GM21619 (cell line): Measurements from ENCODE around the gene BBS12.
"Not testable (repeated sequence)": the region's sequence is repeated elsewhere in the genome, so short reads cannot be mapped to it uniquely, and the experiment has no call there.

ENCODE experiments used
- ATAC-seq: cut with Tn5 transposase; IDR thresholded peaks from one replicate; pipeline ENCODE4 v1.9.1; 2021; ENCODE audit not compliant: unreplicated experiment

The BBS12 gene

DNA sequence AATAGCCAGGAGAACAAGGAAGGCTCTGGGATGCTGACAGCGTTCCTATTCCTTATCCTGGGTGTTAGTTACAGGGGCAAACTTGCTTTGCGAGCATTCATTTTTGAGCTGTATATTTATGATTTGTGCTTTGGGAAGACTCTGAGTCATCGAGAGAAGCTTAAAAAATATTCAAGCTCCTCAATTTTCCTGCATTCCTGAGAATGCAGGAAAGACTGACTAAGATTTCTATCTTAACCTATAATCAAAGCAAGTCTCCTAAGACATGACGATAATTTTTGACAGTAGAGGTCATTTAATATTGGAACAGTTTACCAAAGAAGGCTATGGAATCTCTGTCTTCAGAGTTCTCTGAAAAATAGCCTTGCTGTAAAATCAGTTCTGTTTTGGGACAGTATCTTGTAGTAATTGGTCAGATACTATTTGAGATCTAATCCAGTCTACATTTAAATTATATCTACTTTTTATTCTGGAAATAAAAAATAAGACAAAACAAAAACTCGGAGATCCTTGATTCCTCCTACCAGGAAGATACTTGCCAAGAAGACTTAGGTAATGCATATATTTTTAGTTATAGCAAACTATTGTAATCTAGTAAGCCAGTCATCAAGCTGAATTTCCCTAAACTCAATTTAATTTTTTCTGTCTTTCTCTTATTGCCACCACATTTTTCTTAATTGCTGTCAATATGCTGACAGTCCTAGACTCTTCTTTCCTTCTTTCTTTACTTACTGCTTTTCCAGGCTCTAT lies 31.7 kb downstream of the BBS12 start:
- no peak for ATAC-seq

DNA sequence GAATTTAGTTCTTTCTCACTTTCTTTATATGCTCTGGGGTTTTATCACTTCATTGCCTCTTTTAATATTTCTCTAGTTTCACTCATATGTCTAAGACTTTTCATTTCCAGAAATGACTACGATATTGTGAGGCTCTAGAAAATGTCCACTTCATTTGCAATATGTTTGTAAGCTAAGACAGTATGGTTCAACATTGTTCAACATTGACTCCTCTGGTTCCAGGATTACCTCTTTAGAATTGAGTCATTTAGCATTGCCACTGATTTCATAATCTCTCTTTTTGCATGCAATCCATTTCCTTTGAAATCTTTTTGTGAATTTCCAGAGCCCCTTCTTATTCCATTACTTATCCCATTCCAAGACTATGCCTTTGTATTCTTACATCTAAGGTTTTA lies 32.3 kb downstream of the BBS12 start:
- ATAC-seq, result peak; percentile 90

GRCh38 chr4:122765692-122766352 lies 33.3 kb downstream of the BBS12 start:
- no peak for ATAC-seq

DNA sequence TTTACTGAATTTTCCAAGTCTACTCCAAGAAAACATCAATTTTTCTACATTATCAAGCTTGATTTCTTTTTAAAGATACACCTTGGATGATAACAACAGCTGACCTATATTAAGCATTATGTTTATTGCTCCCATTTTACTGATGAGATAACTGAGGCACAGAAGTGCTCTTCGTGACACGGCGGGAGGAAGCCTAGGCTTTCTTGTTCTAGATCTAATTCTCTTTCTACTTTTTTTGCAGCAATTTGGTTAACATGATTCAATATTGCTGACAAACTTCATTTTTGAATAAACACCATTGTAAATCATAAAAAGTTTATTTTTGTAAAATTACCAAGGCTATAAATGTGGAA lies 33.8 kb downstream of the BBS12 start:
- no peak for ATAC-seq

DNA sequence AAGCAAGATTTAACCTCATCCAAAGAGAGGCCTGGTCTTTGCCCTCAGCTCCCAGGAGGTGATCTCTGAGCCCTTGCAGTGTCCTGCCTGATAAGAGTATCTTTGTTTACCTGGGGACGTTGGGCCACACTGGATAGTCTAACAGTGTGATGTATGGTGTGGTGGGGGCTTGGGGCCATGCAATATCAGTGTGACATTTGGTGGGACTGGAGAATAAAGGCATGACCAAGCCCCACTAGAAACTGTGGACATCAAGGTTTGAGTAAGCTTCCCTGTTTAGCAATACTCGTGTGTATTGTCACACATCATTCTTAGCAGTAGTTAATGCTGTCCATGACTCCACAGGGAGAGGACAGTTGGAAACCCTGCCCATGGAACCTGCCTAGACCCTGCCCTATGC lies 34.4 kb downstream of the BBS12 start:
- ATAC-seq, result no peak

DNA sequence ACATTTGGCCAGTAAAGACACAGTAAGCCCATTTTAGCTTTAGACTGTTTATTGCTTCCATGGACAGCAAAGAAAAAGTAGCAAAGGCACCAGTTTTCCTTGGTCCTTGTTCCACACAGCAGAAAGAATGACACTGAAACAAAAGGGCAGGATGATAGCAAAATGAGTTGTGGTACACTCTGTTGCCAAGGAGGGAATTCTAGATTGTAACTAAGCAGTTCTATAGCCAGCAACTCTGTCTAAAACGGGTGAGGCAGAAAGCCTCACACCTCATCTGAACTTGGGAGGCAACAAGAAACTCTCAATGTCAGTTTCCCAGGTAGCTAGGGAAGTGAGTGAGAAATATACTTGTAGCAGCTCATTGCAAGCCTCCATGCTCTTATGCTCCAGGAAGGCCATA lies 39.2 kb downstream of the BBS12 start:
- no peak for ATAC-seq

DNA sequence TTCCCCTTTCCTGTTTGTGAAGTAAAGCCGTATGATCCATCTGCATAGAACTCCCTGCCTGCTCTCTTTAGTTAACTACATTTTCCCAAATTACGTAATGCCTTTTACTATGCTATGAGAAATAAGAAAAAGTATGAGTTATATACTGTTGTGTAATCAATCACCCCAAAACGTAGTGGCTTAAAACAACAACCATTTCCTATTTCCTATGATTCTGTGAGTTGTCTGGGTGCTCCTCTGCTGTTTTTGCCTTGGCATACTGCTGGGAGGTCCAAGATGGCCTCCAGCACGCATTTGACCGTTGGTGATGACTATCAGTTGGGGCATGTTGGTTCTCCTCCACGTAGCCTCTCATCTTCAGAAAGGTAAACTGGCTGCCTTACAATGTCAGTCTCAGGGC lies 39.8 kb downstream of the BBS12 start:
- no peak for ATAC-seq

DNA sequence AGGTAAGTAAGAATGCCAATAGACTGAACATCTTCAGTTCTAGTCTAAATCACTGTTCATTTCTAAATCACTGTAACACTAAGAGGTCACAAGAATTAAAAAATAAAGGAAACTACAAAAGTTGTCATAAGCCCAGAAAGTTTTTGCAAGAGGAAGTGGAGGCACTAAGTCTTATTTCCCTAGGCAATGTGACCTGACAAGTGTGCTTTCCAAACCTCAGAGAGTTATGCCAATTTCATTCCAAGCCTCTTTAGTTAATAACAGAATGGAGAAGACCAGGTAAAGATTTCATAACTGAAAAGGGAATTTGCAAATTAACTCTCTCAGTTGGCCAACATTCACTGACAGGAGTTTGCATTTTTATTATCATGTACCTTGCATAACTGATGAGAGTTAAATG lies 40.5 kb downstream of the BBS12 start:
- ATAC-seq, result no peak

DNA sequence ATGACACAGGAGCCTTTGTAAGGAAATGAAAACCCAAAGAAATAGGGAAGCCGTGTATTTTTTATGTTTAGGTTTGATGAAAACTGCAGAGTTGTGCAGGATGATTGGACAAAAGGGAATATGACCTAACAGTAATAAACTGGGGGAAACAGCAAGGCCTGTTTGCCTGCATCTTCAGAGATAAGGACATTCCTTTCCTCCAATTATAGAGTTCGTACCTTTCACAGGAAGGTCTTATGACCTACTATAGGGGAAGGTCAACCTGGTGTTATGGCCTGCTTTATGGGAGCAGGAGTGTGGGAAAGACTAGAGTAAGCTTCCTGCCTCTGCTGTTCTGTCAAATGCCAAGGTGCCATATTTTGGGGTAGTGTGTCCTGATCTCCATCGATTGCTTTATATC lies 42.5 kb downstream of the BBS12 start:
- no peak for ATAC-seq

DNA sequence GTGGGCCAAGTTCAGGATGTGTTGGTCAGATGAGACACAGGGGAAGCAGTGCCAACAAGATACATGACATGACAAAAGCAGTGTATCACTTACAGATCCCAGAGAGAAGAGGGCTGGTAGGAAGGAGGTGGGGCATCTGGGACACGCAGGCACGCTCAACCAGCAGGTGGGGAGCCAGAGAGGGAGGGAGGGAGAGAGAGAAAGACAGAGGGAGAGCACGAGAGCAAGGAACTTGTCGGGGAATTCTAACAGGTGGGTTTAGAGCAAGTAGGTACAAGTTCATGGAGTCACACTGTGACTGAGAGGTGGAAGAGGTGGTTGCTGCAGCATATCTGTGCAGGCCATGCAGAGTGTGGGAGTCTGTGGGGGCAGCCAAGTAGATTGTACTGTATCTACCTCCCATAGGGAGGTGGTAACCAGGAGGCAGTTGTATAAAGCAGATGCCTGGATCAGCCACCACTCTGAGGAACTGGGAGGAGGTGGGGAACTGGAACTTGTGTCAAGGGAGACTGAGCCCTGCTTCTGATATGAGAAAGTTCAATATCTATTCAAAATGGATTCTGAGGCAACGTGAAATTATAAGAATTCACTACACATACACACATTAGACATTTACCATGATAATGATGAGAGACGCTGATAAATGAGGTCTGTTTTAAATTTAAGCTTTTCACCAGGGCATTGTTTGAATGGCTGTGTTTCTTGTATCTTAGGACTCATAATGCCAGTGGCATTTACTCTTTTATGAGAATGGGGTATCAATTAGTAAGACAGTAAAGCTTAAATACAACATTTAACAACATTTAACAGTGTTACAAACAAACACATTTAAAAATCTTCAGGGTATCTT lies 43.7 kb downstream of the BBS12 start:
- no peak for ATAC-seq

DNA sequence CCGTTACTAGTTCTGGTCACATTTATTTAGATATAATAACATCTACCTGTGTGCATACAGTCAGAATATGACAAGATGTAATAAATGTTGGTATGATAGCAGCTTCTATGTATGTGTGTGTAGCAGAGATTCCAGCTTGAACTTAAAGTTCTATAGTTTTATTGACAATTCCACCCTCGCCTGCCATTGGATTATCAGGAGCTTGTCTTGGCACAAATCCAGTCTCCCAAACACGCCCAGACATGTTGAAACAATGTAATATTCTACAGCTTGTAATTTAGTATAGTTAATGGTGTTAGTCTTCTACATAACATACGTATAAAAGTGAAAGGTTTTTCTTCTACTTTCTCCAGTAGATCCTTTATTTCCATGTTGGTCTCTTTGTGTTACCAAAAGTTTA lies 44.4 kb downstream of the BBS12 start:
- no peak for ATAC-seq

DNA sequence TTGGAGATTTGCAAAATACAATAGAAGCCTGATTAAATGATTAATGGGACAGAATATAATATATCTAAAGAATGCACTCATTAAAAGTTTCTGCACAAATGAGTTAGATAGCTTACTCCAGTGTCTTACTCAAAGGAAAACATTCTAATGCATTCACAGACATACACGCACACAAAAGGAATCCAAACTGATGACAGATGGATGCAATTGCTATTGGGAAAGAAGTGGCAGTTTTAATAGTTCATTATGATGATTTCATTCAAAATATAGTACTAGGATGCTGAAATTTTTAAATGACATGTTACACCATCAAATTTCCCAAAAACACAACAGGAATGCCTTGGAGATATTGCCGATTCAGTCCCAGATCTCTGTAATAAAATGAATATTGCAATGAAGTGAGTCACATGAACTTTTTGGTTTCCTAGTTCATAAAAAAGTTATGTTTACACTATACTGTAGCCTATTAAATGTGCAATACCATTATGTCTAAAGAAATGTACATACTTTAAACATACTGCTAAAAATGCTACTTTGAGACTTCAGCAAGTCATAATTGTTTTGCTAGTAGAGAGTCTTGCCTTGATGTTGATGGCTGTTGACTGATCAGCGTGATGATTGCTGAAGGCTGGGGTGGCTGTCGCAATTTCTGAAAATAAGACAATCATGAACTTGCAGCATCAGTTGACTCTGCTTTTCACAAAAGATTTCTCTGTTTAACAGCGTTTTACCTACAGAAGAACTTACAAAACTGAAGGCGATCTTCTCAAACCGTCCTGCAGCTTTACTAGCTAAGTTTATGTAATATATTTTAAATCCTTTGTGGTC lies 45.6 kb downstream of the BBS12 start:
- ATAC-seq, result no peak

DNA sequence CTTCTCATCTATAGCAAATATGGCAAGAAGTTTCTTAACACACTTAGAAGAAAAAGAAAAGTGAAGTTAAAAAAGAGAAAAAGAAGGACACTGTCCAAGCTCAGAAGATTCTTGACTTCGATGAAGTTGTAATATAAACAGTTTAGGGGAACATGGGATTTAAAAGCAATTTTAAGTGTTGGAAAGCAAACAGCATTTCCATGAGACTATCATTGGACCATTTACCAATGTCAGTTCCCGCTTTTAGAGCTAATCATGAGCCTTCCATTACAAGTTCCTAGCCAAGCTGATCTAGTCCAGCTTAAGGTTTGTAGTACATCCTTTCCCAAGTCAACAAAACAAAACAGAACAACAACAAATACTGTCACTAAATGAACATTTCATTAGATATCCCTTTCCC lies 49.0 kb downstream of the BBS12 start:
- ATAC-seq, result no peak

- no peak for ATAC-seq
Observed at GRCh38 chr4:122783301-122784215, 51.1 kb downstream of the BBS12 start.

DNA sequence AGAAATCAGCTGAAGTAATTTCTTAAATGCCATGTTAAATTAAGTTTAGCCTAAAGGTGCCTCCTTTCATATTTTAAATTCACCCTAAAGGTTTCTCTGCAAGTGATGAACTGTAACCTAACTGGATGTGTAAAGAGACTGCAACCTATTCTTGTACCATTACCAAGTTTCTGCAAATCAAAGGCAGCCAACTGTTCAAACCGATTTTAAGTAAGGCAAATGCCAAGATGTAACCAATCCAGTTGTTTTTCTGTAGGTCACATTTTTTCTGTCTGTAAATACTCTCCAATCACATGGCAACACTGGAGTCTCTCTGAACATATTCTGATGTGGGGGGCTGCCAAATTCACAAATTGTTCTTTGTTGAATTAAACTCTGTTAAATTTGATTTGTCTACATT lies 51.8 kb downstream of the BBS12 start:
- ATAC-seq, result no peak

GRCh38 chr4:122785099-122785498 lies 52.6 kb downstream of the BBS12 start:
- no peak for ATAC-seq

- ATAC-seq, result not testable (repeated sequence)
Observed at GRCh38 chr4:122786296-122786695, 53.8 kb downstream of the BBS12 start.

- not testable (repeated sequence) for ATAC-seq
Observed at GRCh38 chr4:122786920-122787319, 54.4 kb downstream of the BBS12 start.

- no peak for ATAC-seq
Observed at GRCh38 chr4:122787940-122788339, 55.4 kb downstream of the BBS12 start.

DNA sequence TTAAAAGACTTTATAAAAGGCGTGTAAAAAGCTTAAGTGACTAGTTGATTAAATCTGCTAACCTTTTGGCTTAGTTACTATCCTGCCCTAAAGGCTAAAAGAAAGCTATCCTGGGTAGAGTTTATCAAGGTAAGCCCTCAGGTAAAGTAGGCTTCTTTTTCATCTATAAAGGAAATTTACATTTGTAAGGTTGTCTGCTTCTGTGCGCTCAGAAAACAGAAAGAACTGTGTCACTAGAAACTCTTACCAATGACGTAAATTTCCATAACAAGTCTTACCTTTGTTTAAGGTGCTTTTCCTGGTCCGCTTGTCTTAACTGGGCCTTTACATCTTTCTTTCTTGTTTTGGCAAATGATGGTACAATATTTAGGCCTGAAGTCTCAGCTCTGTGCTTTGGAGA lies 56.4 kb downstream of the BBS12 start:
- no peak for ATAC-seq
